Spinal cord (tissue), 10 donors: Measurements from ENCODE around the gene LINGO3. TPM values are rescaled to one million over a fixed set of nuclear protein-coding genes. Genes with fewer than 3 reads are reported as not detected.

Experiments used
- DNase-seq, 6 donors: peaks; one replicate each; pipeline versions ENCODE4 v3.0.0 to v3.0.0-alpha.2; 2013 to 2015; ENCODE audit warnings: low spot score in 6 of 6, low read depth in 4 of 6
- H3K27ac ChIP-seq: one replicate; pipeline ENCODE4 v1.5.1; 2013; ENCODE audit warnings: low read depth, low read length, control low read depth
- H3K27me3 ChIP-seq: one replicate; pipeline ENCODE4 v1.6.1; 2013; ENCODE audit warnings: low read length; ENCODE audit not compliant: control insufficient read depth, insufficient read depth
- H3K36me3 ChIP-seq: one replicate; pipeline ENCODE4 v1.6.1; 2013; ENCODE audit warnings: low read length; ENCODE audit not compliant: control insufficient read depth, insufficient read depth
- H3K4me1 ChIP-seq: one replicate; pipeline ENCODE4 v1.6.1; 2013; ENCODE audit warnings: low read length; ENCODE audit not compliant: control insufficient read depth, insufficient read depth
- H3K4me3 ChIP-seq: one replicate; pipeline ENCODE4 v1.5.1; 2013; ENCODE audit warnings: low read depth, low read length, control low read depth
- H3K9me3 ChIP-seq: one replicate; pipeline ENCODE4 v1.6.1; 2013; ENCODE audit warnings: low read length; ENCODE audit not compliant: control insufficient read depth, insufficient read depth
- WGBS: methylation state at CpG from one replicate; pipeline ENCODE4 v1.1.5; 2013; ENCODE audit warnings: missing lambda C conversion rate; ENCODE audit not compliant: insufficient coverage; 5-methylcytosine and 5-hydroxymethylcytosine counted together
- polyA plus RNA-seq, 2 donors: library from polyadenylated mRNA; unstranded; fragments of 120-200 nt; gene quantifications; one replicate each; pipeline ENCODE4 v1.2.1, GENCODE V29; 2013; ENCODE audit not compliant: insufficient read length in 2 of 2
- total RNA-seq, 2 donors: library from RNA; depleted of rRNA in 1 of 2; stranded (reverse); fragments of 120-200 nt in 1 of 2; fragments of >200 nt in 1 of 2; gene quantifications; one replicate each; pipeline versions ENCODE4 v1.2.3 to v1.2.4, GENCODE V29; 2013 to 2014
- donor health status: healthy.

LINGO3 gene
- total and polyA plus RNA-seq, 4 donors: 0.94 to 7.4 (median 4.6) TPM

- Histone ChIP-seq H3K4me1 (peaks cover 38% of the 10 kb centered on the region), H3K27me3 (peaks cover 39% of the 10 kb centered on the region), H3K27ac (peak overlapping the region; percentile 67), H3K9me3 (no peaks in the 10 kb centered on the region), H3K36me3 (peaks cover 4% of the 10 kb centered on the region), H3K4me3 (no peak overlapping the region)
- WGBS: 12% methylated on average over 26 of the region's 26 CpGs
- peak in 3 of 6 donors; percentile 31 to 73 (median 60) for DNase-seq
Measured at GRCh38 chr19:2294687-2295335, 13.1 kb downstream of the LINGO3 start.

DNA sequence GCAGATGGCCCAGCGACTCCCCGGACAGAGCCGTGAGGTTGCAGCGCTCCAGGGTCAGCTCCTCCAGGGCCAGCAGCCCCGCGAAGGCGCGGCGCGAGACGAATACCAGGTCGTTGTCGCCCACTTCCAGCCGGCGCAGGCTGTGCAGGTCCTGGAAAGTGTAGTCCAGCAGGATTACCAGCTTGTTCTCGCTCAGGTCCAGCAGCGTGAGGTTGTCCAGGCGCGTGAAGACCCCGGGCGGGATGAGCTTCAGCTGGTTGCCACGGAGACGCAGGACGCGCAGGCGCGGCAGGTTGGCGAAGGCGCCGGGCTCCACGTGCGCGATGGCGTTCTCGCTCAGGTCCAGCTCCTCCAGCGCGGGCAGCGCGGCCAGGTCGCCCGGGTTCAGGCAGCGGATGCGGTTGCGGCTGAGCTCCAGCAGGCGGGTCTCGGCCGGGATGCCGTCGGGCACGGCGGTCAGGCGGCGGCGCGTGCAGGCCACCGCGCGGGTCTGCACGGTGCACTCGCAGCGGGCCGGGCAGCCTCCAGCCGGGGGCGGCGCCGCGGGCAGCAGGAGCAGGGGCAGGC is 16.7 kb downstream of the LINGO3 start:
- Histone ChIP-seq H3K4me3 (no peak overlapping the region), H3K9me3 (no peaks in the 10 kb centered on the region), H3K4me1 (peaks cover 47% of the 10 kb centered on the region), H3K36me3 (peaks cover 4% of the 10 kb centered on the region), H3K27ac (no peak overlapping the region), H3K27me3 (peaks cover 61% of the 10 kb centered on the region)
- under 1% methylated on average over 67 of the region's 67 CpGs for WGBS
- peak in 2 of 6 donors; percentile 70 to 91 for DNase-seq

GRCh38 chr19:2290441-2291184 is 17.3 kb downstream of the LINGO3 start:
- Histone ChIP-seq H3K27ac (no peak overlapping the region), H3K36me3 (peaks cover 4% of the 10 kb centered on the region), H3K4me1 (peaks cover 43% of the 10 kb centered on the region), H3K9me3 (no peaks in the 10 kb centered on the region), H3K27me3 (peaks cover 59% of the 10 kb centered on the region), H3K4me3 (no peak overlapping the region)
- DNase-seq: peak in 1 of 6 donors; percentile 8
- 5% methylated on average over 82 of the region's 82 CpGs for WGBS

DNA sequence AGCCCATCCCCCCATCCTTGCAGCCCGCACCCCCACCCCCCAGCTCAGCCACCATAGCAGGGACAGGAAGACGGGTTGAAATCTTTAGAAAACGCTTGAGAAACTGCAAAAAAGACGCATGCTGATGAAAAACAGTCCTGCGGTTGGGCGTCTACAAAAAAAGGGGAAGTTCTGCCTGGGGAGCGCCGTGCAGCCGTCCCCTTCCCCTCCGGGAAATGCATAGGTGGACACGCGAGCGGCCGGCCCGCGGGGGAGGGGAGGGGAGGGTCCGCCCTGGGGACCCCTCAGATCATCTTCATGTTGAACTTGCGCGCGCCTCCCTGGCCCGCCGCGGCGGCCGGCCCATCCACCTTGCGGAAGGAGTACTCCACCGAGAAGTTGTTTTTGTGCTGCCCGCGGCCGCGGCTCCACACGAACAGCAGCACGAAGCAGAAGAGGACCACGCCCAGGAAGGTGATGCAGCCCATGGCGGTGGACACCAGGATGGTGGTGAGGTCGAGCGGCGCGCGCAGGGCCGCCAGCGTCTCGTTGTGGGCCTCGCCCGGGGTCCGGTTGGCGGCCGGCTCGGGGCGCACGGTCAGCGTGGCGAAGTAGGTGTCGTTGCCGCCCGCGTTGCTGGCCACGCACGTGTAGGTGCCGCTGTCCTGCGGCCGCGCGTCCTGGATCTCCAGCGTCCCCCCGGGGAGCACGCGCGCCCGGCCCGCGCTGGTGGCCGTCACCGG is 18.1 kb downstream of the LINGO3 start:
- no peak overlapping the region for H3K4me3 ChIP-seq
- H3K27ac ChIP-seq: no peak overlapping the region
- WGBS: 4% methylated on average over 69 of the region's 74 CpGs
- peaks cover 4% of the 10 kb centered on the region for H3K36me3 ChIP-seq
- no peaks in the 10 kb centered on the region for H3K9me3 ChIP-seq
- DNase-seq: no peak
- peaks cover 36% of the 10 kb centered on the region for H3K4me1 ChIP-seq
- H3K27me3 ChIP-seq: peaks cover 59% of the 10 kb centered on the region

GRCh38 chr19:2288818-2289713 is 18.9 kb downstream of the LINGO3 start:
- Histone ChIP-seq H3K27ac (no peak overlapping the region), H3K4me3 (no peak overlapping the region), H3K9me3 (no peaks in the 10 kb centered on the region), H3K27me3 (peaks cover 53% of the 10 kb centered on the region), H3K36me3 (peaks cover 4% of the 10 kb centered on the region), H3K4me1 (peaks cover 28% of the 10 kb centered on the region)
- no peak for DNase-seq
- 72% methylated on average over 26 of the region's 28 CpGs for WGBS

- DNase-seq: no peak
- 79% methylated on average over 17 of the region's 17 CpGs for WGBS
- Histone ChIP-seq H3K4me1 (peaks cover 23% of the 10 kb centered on the region), H3K27ac (no peak overlapping the region), H3K9me3 (no peaks in the 10 kb centered on the region), H3K36me3 (peaks cover 4% of the 10 kb centered on the region), H3K4me3 (no peak overlapping the region), H3K27me3 (peaks cover 46% of the 10 kb centered on the region)
Measured at GRCh38 chr19:2288338-2288817, 19.6 kb downstream of the LINGO3 start.

- H3K9me3 ChIP-seq: no peaks in the 10 kb centered on the region
- no peak for DNase-seq
- peaks cover 52% of the 10 kb centered on the region for H3K27me3 ChIP-seq
- H3K4me3 ChIP-seq: no peak overlapping the region
- no peak overlapping the region for H3K27ac ChIP-seq
- 82% methylated on average over 13 of the region's 13 CpGs for WGBS
- H3K36me3 ChIP-seq: peaks cover 4% of the 10 kb centered on the region
- H3K4me1 ChIP-seq: peaks cover 23% of the 10 kb centered on the region
Measured at GRCh38 chr19:2287585-2288337, 20.2 kb downstream of the LINGO3 start.

GRCh38 chr19:2286402-2287140 is 21.4 kb downstream of the LINGO3 start:
- no peak for DNase-seq
- 86% methylated on average over 17 of the region's 20 CpGs for WGBS
- peaks cover 34% of the 10 kb centered on the region for H3K4me1 ChIP-seq
- H3K4me3 ChIP-seq: no peak overlapping the region
- peaks cover 4% of the 10 kb centered on the region for H3K36me3 ChIP-seq
- no peaks in the 10 kb centered on the region for H3K9me3 ChIP-seq
- H3K27me3 ChIP-seq: peaks cover 55% of the 10 kb centered on the region
- no peak overlapping the region for H3K27ac ChIP-seq
